Fibroblast of the aortic adventitia (primary cell): ENCODE data around the gene RBM38. TPM values are rescaled to one million over a fixed set of nuclear protein-coding genes. Genes with fewer than 3 reads are reported as not detected.

ENCODE experiments used
- DNase-seq: peaks from one replicate; pipeline ENCODE4 v3.0.0-alpha.2; 2010; ENCODE audit warnings: low read depth
- H3K4me3 ChIP-seq: 2 replicates; pipeline ENCODE4 v1.5.1; 2011; ENCODE audit warnings: low read depth, mild to moderate bottlenecking, control low read depth, low read length, moderate library complexity
- CTCF ChIP-seq: IDR thresholded peaks from 2 replicates; pipeline ENCODE4 v1.5.1; 2011; ENCODE audit warnings: mild to moderate bottlenecking, low read length, control low read depth, inconsistent platforms; ENCODE audit not compliant: insufficient read depth
- total RNA-seq: library from RNA; depleted of rRNA; stranded (reverse); fragments of >200 nt; gene quantifications from 2 replicates; pipeline ENCODE4 v1.2.3, GENCODE V29; 2012; ENCODE audit warnings: low replicate concordance

RBM38 gene
- total RNA-seq, 1 donor = 6.1 TPM

GRCh38 chr20:57396212-57396983 is 5.2 kb downstream of the RBM38 start:
- no peak for TF ChIP-seq CTCF
- DNase-seq = no peak

GRCh38 chr20:57396984-57397692 is 5.9 kb downstream of the RBM38 start:
- no peak for DNase-seq
- no peak overlapping the region for H3K4me3 ChIP-seq
- TF ChIP-seq CTCF = no peak

More at GRCh38 chr20:57396212-57396983, 5.2 kb downstream of the RBM38 start:
- H3K4me3 ChIP-seq = no peak overlapping the region

- no peak for TF ChIP-seq CTCF
- no peak for DNase-seq
- no peak overlapping the region for H3K4me3 ChIP-seq
These were observed 6.5 kb downstream of the RBM38 start for GRCh38 chr20:57397693-57398108.

DNA sequence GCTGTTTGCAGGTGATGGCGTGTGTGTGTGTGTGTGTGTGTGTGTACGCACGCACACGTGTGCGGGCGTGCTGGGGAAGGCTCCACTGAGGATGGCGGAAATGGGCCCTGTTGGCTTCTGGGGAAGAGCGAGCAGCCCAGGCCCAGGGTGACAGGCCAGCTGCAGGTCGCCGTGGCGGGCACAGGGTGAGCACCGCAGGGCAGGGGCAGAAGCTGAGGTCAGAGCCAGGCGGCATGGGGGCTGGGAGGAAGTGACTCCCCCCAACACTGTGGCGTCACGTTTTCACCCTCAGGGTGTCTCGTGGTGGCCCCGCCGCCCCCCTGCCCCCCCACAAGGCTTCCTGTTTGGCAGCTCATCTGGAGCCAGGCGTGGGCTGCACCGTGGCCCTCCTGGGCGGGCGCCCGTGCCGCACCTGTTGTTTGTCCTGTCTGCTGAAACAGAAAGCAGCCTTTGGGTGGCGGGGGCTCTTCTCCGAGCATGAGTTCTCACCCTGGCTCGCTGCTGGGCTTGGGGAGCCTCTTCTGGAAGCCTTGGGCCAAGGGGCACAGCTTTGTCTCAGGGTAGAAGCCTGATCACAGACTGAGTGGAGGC is 7.1 kb downstream of the RBM38 start:
- no peak overlapping the region for H3K4me3 ChIP-seq
- no peak for TF ChIP-seq CTCF
- no peak for DNase-seq

DNA sequence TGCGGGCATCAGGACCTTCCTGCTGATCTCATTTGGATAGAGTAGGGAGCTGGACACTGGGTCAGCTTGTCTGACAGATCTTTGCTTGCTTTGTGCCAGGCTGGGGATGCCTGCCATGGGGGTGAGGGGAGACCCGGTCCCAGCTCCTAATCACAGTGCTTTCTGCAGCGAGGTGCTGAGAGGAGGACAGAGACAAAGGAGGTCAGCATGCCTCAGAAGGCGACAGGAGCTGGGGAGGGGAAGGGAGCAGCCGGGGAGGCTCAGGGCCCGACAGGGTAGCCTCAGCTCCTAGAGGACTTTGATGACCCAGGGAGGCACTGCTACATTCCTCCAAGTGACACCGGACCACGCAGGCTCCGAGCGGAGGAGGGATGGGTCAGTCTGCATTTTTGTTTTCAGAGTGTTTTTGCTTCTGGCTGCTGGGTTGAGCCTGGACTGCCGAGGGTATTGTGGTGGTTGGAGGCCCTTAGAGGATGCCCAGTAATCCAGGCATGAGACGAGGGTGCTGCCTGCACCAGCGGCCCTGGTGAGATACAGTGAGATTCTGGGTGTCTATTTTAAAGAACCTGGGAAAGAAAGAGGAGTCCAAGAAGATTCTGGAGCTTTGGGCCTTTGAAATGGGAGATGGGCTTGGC is 7.8 kb downstream of the RBM38 start:
- no peak for DNase-seq
- no peak for TF ChIP-seq CTCF
- no peak overlapping the region for H3K4me3 ChIP-seq

DNA sequence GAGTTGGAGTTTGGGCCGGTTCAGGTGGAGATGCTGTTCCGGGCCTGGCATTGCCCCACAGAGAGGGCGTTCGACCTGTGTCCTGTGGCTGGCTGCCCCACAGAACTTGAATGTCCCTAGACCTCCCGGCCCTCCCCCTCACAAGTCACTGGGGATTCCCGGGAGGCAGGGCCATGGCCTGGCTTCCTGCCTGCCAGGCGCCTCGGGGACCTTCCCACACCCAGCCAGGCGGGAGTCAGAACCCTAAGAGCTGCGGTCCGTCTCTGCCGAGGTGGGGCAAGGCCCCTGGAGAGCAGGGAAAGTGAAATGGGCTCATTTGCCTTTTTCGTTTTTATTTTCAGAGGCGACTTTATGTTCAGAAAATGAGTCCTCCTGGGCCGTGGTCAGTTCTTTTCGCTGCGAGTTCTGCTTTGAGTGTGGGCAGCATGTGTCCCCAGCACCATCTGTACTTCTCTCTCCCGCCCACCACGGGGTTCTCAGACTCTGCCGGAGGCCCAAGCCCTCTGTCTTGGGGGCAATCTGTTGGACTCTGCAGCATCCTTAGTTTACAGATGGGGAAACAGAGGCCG is 8.5 kb downstream of the RBM38 start:
- no peak for TF ChIP-seq CTCF
- H3K4me3 ChIP-seq = no peak overlapping the region
- DNase-seq = no peak
